Gastrocnemius medialis (tissue), 4 donors: Measurements from ENCODE around the gene NUP88. TPM values are rescaled to one million over a fixed set of nuclear protein-coding genes. Genes with fewer than 3 reads are reported as not detected.

ENCODE experiments used
- ATAC-seq, 2 donors: fragments of 150-250 bp; one replicate each; pipeline ENCODE4 v1.9.1; 2016
- DNase-seq, 2 donors: peaks; one replicate each; pipeline ENCODE4 v3.0.0-alpha.2; 2019
- H3K27ac ChIP-seq, 4 donors: fragments of 200-600 bp; sonication (generic); 1 replicate in 1 of 4; 2 replicates in 3 of 4; pipeline ENCODE4 v1.5.1; 2016 to 2018; ENCODE audit warnings: mild to moderate bottlenecking in 2 of 4, moderate library complexity in 1 of 4
- H3K27me3 ChIP-seq, 3 donors: fragments of 200-600 bp; sonication (generic) in 2 of 3; 1 replicate in 1 of 3; 2 replicates in 2 of 3; pipeline versions ENCODE4 v1.5.1 to v1.6.0; 2016 to 2019; ENCODE audit warnings: mild to moderate bottlenecking in 1 of 3, moderate library complexity in 1 of 3
- H3K36me3 ChIP-seq, 2 donors: fragments of 200-600 bp; sonication (generic) in 1 of 2; one replicate each; pipeline ENCODE4 v1.5.1; 2017 to 2018
- H3K4me1 ChIP-seq, 2 donors: fragments of 200-600 bp; sonication (generic) in 1 of 2; one replicate each; pipeline ENCODE4 v1.5.1; 2016 to 2017; ENCODE audit warnings: mild to moderate bottlenecking in 2 of 2
- H3K4me3 ChIP-seq, 4 donors: fragments of 200-600 bp; sonication (generic) in 3 of 4; 1 replicate in 1 of 4; 2 replicates in 3 of 4; pipeline ENCODE4 v1.5.1; 2016 to 2019; ENCODE audit warnings: mild to moderate bottlenecking in 2 of 4
- H3K9me3 ChIP-seq, 3 donors: fragments of 200-600 bp; sonication (generic) in 2 of 3; 1 replicate in 1 of 3; 2 replicates in 2 of 3; pipeline ENCODE4 v1.5.1; 2016 to 2019
- POLR2A ChIP-seq, 2 donors: fragments of 450-650 bp; IDR thresholded peaks; one replicate each; pipeline ENCODE4 v1.6.1; 2017; ENCODE audit warnings: antibody characterized with exemption in 2 of 2, mild to moderate bottlenecking in 2 of 2, moderate library complexity in 2 of 2
- in situ Hi-C, 4 donors: fragments of 200-750 bp; cut with MboI; loops; one replicate each; pipeline versions ENCODE4 v1.15.0 to v1.8.0; 2017; ENCODE audit warnings: low sequenced_read_pairs in 4 of 4
- intact Hi-C: fragments of 100-400 bp; cut with DNase I; formaldehyde crosslinking; loops from one replicate; pipeline ENCODE4 v1.15.1; 2023; ENCODE audit warnings: low total_unique reads
- total RNA-seq, 4 donors: library from RNA; depleted of rRNA; stranded (reverse); fragments of >200 nt; gene quantifications; one replicate each; pipeline versions ENCODE4 v1.1.0 to v1.2.3, GENCODE V29; 2016
- TF ChIP-seq, protein P1 (sequence below), 5 experiments: fragments of 450-650 bp in 3 of 5; fragments of 200-600 bp in 2 of 5; sonication (generic) in 2 of 5; IDR thresholded peaks in 4 of 5; conservative IDR thresholded peaks in 1 of 5; 1 replicate in 4 of 5; 2 replicates in 1 of 5; pipeline ENCODE4 v1.5.1; 2016 to 2019; ENCODE audit warnings: antibody characterized with exemption in 5 of 5, mild to moderate bottlenecking in 3 of 5, moderate library complexity in 3 of 5

Gene NUP88
- total RNA-seq, 4 donors from 2014 or later, result 140 to 197 (median 166) TPM

DNA sequence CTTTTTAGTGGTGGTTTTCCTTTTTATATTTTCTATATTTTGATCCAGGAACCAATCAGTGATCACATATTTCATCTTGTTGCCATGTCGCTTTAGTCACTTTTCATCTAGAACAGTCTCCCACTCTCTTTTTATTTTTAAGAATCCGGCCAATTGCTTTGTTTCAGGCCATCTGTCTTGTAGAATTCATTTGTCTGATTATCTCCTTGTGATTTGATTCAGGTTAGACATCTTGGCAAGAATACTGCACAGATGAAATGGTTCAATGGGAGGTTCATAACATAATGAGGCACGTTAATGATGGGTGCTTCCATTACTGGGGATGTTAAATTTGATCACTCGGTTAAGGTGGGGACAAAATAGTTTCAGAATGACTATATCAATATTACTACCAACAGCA, 49.1 kb downstream of the NUP88 start:
- Histone ChIP-seq H3K36me3 (peaks cover 0 to 73% of the 10 kb centered on the region in 2 donors), H3K27me3 (no peaks in the 10 kb centered on the region), H3K27ac (no peak overlapping the region), H3K4me3 (no peak overlapping the region), H3K9me3 (no peaks in the 10 kb centered on the region), H3K4me1 (peaks cover 0 to 4% of the 10 kb centered on the region in 2 donors)
- no peak for ATAC-seq
- TF ChIP-seq, protein P1, sequence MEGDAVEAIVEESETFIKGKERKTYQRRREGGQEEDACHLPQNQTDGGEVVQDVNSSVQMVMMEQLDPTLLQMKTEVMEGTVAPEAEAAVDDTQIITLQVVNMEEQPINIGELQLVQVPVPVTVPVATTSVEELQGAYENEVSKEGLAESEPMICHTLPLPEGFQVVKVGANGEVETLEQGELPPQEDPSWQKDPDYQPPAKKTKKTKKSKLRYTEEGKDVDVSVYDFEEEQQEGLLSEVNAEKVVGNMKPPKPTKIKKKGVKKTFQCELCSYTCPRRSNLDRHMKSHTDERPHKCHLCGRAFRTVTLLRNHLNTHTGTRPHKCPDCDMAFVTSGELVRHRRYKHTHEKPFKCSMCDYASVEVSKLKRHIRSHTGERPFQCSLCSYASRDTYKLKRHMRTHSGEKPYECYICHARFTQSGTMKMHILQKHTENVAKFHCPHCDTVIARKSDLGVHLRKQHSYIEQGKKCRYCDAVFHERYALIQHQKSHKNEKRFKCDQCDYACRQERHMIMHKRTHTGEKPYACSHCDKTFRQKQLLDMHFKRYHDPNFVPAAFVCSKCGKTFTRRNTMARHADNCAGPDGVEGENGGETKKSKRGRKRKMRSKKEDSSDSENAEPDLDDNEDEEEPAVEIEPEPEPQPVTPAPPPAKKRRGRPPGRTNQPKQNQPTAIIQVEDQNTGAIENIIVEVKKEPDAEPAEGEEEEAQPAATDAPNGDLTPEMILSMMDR (IDR thresholded peaks at IDR 0.05 in 4 of 5, conservative IDR thresholded peaks at IDR 0.05 in 1 of 5), result no peak
- no peak for TF ChIP-seq POLR2A (IDR thresholded peaks at IDR 0.05)
- DNase-seq, result no peak
- intact Hi-C loops, result loop anchor here (5.0 kb wide), 1 partner anchor 88 kb away; the partner anchor contains the start of gene RABEP1
- in situ Hi-C loops, result no loop called here

DNA sequence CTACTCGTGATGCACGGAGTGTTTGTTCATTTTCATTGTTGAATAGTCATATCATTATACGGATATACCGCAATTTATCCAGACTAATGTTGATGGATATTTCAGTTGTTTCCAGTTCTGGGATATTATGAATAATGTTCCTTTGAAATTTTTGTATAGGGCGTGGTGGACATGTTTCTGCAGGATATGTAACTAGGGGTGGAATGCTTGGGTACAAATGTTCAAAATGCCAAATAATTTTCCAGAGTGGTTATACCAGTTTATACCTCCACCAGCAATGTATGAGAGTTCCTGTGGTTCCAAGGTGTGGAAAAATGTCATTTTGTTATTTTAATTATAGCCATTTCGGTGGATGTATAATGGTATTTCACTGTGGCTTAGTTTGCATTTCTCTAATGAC, 53.6 kb downstream of the NUP88 start:
- Histone ChIP-seq H3K27ac (no peak overlapping the region), H3K36me3 (peaks cover 0 to 66% of the 10 kb centered on the region in 2 donors), H3K27me3 (no peaks in the 10 kb centered on the region), H3K9me3 (no peaks in the 10 kb centered on the region), H3K4me1 (no peaks in the 10 kb centered on the region), H3K4me3 (no peak overlapping the region)
- TF ChIP-seq POLR2A (IDR thresholded peaks at IDR 0.05), result no peak
- TF ChIP-seq, protein P1 (IDR thresholded peaks at IDR 0.05 in 4 of 5, conservative IDR thresholded peaks at IDR 0.05 in 1 of 5), result no peak
- ATAC-seq (no peak), DNase-seq (no peak)
- intact Hi-C loops (no loop called here), in situ Hi-C loops (no loop called here)

DNA sequence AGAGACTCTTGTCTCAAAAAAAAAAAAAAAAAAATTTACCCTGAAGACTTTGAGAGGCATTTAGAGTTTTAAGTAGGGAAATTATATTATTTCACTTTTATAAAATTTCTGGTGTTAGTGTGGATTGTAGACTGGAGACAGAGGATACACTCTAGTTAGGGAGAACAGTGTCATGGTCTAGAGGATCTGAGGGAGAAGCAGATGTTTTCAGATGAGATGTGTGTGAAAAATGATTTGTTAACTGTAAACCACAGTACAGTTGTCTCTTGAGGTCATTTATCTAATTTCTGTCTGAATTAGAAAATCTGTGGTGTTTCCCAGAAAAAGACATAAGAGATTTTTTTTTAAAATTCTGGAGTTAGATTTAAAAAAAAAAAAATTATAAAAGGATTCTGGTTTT, 54.8 kb downstream of the NUP88 start:
- Histone ChIP-seq H3K9me3 (no peaks in the 10 kb centered on the region), H3K4me1 (no peaks in the 10 kb centered on the region), H3K36me3 (peaks cover 0 to 65% of the 10 kb centered on the region in 2 donors), H3K4me3 (no peak overlapping the region), H3K27me3 (no peaks in the 10 kb centered on the region), H3K27ac (no peak overlapping the region)
- DNase-seq, result no peak
- in situ Hi-C loops (no loop called here), intact Hi-C loops (no loop called here)
- ATAC-seq, result no peak
- TF ChIP-seq, protein P1 (IDR thresholded peaks at IDR 0.05 in 4 of 5, conservative IDR thresholded peaks at IDR 0.05 in 1 of 5), result no peak
- TF ChIP-seq POLR2A (IDR thresholded peaks at IDR 0.05), result no peak

DNA sequence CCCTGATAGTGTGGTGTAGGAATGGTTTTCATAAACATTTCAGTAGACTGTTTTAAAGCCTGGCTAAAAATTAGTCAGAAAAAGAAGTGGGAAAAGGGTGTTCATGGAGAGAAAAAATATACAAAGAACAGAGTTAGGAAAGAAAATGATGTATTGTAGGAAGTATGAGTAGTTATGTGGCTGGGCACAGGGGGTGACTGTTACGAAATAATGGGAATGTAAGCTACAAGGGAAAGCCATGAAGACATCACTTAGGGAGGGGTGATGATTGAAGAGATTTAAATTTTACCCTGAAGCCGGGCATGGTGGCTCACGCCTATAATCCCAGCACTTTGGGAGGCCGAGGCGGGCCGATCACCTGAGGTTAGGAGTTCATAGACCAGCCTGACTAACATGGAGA, 55.3 kb downstream of the NUP88 start:
- H3K4me1 ChIP-seq, result no peaks in the 10 kb centered on the region
- intact Hi-C loops, result no loop called here
- H3K27ac ChIP-seq, result no peak overlapping the region
- no peak overlapping the region for H3K4me3 ChIP-seq
- H3K9me3 ChIP-seq, result no peaks in the 10 kb centered on the region
- H3K36me3 ChIP-seq, result peaks cover 0 to 60% of the 10 kb centered on the region in 2 donors
- TF ChIP-seq POLR2A (IDR thresholded peaks at IDR 0.05), result no peak
- TF ChIP-seq, protein P1 (IDR thresholded peaks at IDR 0.05 in 4 of 5, conservative IDR thresholded peaks at IDR 0.05 in 1 of 5), result no peak
- ATAC-seq (no peak), DNase-seq (no peak)
- H3K27me3 ChIP-seq, result no peaks in the 10 kb centered on the region
- in situ Hi-C loops, result no loop called here

DNA sequence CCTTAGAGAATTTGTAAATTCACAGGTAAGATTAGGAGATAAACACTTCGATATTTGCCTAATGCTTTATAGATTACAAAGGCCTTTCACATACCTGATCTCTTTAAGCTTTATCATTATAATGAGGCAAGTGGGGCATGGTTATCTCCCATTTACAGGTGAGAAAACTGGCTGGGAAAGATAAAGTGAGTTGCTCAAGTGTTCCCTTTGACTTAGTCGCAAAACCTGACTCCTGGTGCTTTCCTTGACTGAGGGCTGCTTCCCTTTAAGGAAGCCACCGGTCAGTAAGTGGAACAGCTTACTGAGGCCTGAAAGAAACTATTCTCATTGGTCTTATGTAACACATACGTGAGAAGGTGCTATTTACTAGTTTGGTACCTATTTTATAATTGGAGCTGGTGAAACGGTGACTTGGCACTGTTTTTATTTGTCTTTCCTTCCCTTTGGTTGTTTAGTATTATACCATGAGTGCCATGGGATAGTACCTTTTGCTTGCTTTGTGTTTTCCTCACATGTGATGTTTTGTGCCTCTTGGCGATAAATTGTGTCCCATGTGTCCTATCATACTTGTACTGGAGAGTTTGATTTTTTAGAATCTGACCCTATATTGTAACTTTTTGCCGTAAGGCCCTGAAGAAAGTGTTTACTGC, 57.2 kb downstream of the NUP88 start:
- DNase-seq (no peak), ATAC-seq (no peak)
- no peaks in the 10 kb centered on the region for H3K27me3 ChIP-seq
- H3K36me3 ChIP-seq, result peaks cover 0 to 57% of the 10 kb centered on the region in 2 donors
- H3K9me3 ChIP-seq, result no peaks in the 10 kb centered on the region
- H3K27ac ChIP-seq, result no peak overlapping the region
- TF ChIP-seq, protein P1 (IDR thresholded peaks at IDR 0.05 in 4 of 5, conservative IDR thresholded peaks at IDR 0.05 in 1 of 5), result no peak
- TF ChIP-seq POLR2A (IDR thresholded peaks at IDR 0.05), result no peak
- no peaks in the 10 kb centered on the region for H3K4me1 ChIP-seq
- intact Hi-C loops (no loop called here), in situ Hi-C loops (no loop called here)
- no peak overlapping the region for H3K4me3 ChIP-seq
